Measurements from ENCODE around the gene SCMH1. TPM values are rescaled to one million over a fixed set of nuclear protein-coding genes. Genes with fewer than 3 reads are reported as not detected.

Gene SCMH1
- total RNA-seq, 1 experiment from 2014 or later: 16.5 TPM

DNA sequence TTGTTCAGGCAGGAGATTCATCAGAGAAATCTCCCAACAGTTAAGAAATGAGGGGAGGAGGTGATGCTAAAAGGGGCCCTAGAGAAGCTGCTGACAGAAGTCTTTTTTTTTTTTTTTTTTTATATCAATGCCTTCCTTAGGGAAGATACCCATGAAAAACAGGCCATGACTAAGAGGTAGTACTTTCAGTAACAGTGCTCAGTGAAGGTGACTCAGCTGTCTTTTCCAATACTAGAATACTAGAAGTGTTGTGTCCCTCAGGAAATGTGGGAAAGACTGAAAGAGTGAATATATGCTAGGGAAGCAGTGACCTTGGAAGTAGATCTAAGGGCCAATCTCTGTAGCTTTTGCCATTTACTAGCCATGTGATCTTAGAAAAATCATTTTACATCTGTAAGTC lies 168.1 kb downstream of the SCMH1 start:
- no peak overlapping the region for H3K4ac ChIP-seq (ENCODE audit: low read depth, low read length)
- no peak overlapping the region for H2BK15ac ChIP-seq (ENCODE audit: low read depth, low read length)
- H4K5ac ChIP-seq (ENCODE audit: insufficient read length, low read depth, low read length): no peak overlapping the region
- no peak overlapping the region for H4K91ac ChIP-seq (ENCODE audit: insufficient read length, low read depth, low read length)
- peaks cover 0 to 11% (median 4%) of the 10 kb centered on the region in 3 experiments; a peak in 4 of 7 replicates for H3K36me3 Mint-ChIP-seq (ENCODE audit: insufficient read depth in 1 of 3, low read depth in 3 of 3)
- H2BK120ac ChIP-seq (ENCODE audit: low read depth, low read length, poor library complexity, severe bottlenecking): no peak overlapping the region
- no peak overlapping the region for H3K23ac ChIP-seq (ENCODE audit: insufficient read length, low read depth, low read length)
- H3K27me3 ChIP-seq (ENCODE audit: insufficient read depth, low read length): no peaks in the 10 kb centered on the region
- no peaks in the 10 kb centered on the region for H3K23me2 ChIP-seq (ENCODE audit: insufficient read length, low read depth, low read length, poor library complexity, severe bottlenecking)
- H3K27me3 Mint-ChIP-seq (ENCODE audit: low read depth): no peaks in the 10 kb centered on the region
- DNase-seq: no peak
- no peak overlapping the region for H3K4me2 ChIP-seq (ENCODE audit: insufficient read depth, insufficient read length, low read length)
- no peak overlapping the region for H2AFZ ChIP-seq (ENCODE audit: low read length)
- no peak overlapping the region for H2BK20ac ChIP-seq (ENCODE audit: low read depth, low read length, poor library complexity, severe bottlenecking)
- H3K27ac Mint-ChIP-seq: no peak overlapping the region
- no peaks in the 10 kb centered on the region for H3K9me3 ChIP-seq (ENCODE audit: control insufficient read depth, low read depth, low read length)
- H3K4me3 Mint-ChIP-seq: no peak overlapping the region
- H3K9ac ChIP-seq (ENCODE audit: extremely low read depth, insufficient read length, low read length): no peak overlapping the region
- no peak overlapping the region for H3K14ac ChIP-seq (ENCODE audit: insufficient read depth, low read length)
- H2BK5ac ChIP-seq (ENCODE audit: insufficient read length, low read length): no peak overlapping the region
- no peaks in the 10 kb centered on the region for H3K79me2 ChIP-seq (ENCODE audit: insufficient read depth, low read length)
- H3K27ac ChIP-seq (ENCODE audit: insufficient read length, low read depth, low read length): no peak overlapping the region
- no peak overlapping the region for H3T11ph ChIP-seq (ENCODE audit: low read length)
- H3K18ac ChIP-seq (ENCODE audit: insufficient read length, low read depth, low read length): no peak overlapping the region
- H3K4me1 ChIP-seq (ENCODE audit: insufficient read depth, low read length): no peaks in the 10 kb centered on the region
- H4K8ac ChIP-seq (replicated peaks; ENCODE audit: insufficient read length, low read depth, low read length): no peak overlapping the region
- no peaks in the 10 kb centered on the region for H3K79me1 ChIP-seq (ENCODE audit: insufficient read depth, low read depth, low read length, poor library complexity, severe bottlenecking)
- H3K4me1 Mint-ChIP-seq: no peaks in the 10 kb centered on the region
- peaks cover 5 to 12% of the 10 kb centered on the region in 2 experiments for H3K9me3 Mint-ChIP-seq
- no peak overlapping the region for H2BK12ac ChIP-seq (ENCODE audit: insufficient read length, low read depth, low read length)
- H3K56ac ChIP-seq (ENCODE audit: insufficient read length, low read depth, low read length): no peak overlapping the region
- H2AK5ac ChIP-seq (ENCODE audit: insufficient read length, low read length): no peak overlapping the region
- H4K20me1 ChIP-seq (ENCODE audit: control insufficient read depth, insufficient read depth, insufficient read length): no peaks in the 10 kb centered on the region
- TF ChIP-seq, protein P1, sequence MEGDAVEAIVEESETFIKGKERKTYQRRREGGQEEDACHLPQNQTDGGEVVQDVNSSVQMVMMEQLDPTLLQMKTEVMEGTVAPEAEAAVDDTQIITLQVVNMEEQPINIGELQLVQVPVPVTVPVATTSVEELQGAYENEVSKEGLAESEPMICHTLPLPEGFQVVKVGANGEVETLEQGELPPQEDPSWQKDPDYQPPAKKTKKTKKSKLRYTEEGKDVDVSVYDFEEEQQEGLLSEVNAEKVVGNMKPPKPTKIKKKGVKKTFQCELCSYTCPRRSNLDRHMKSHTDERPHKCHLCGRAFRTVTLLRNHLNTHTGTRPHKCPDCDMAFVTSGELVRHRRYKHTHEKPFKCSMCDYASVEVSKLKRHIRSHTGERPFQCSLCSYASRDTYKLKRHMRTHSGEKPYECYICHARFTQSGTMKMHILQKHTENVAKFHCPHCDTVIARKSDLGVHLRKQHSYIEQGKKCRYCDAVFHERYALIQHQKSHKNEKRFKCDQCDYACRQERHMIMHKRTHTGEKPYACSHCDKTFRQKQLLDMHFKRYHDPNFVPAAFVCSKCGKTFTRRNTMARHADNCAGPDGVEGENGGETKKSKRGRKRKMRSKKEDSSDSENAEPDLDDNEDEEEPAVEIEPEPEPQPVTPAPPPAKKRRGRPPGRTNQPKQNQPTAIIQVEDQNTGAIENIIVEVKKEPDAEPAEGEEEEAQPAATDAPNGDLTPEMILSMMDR (conservative IDR thresholded peaks at IDR 0.05): no peak

Measured in H9 (cell line).